ENCODE measurements around the gene PPEF1. TPM values are rescaled to one million over a fixed set of nuclear protein-coding genes. Genes with fewer than 3 reads are reported as not detected.
"Not testable (repeated sequence)": the region's sequence is repeated elsewhere in the genome, so short reads cannot be mapped to it uniquely, and the experiment has no call there.

Gene PPEF1
- total RNA-seq, 1 donor from 2014 or later = 1.1 TPM

- no peak for DNase-seq (ENCODE audit: low spot score, unreplicated experiment)
- H3K4me3 Mint-ChIP-seq (ENCODE audit: low read depth) = no peak overlapping the region
- peaks cover 26% of the 10 kb centered on the region for H3K9me3 Mint-ChIP-seq (ENCODE audit: low read depth)
- TF ChIP-seq CTCF (IDR thresholded peaks at IDR 0.05; ENCODE audit: unreplicated experiment) = no peak
- H3K27ac Mint-ChIP-seq = no peak overlapping the region
- no peaks in the 10 kb centered on the region for H3K27me3 Mint-ChIP-seq
- H3K36me3 Mint-ChIP-seq (ENCODE audit: insufficient read depth) = peaks cover 3% of the 10 kb centered on the region
- H3K4me1 Mint-ChIP-seq (ENCODE audit: low read depth) = peaks cover 12% of the 10 kb centered on the region
Observed at GRCh38 chrX:18757956-18758932, 50.8 kb downstream of the PPEF1 start.

- Mint-ChIP-seq H3K36me3 (ENCODE audit: insufficient read depth) (peaks cover 2% of the 10 kb centered on the region), H3K4me3 (ENCODE audit: low read depth) (no peak overlapping the region), H3K9me3 (ENCODE audit: low read depth) (peaks cover 20% of the 10 kb centered on the region)
Observed at GRCh38 chrX:18761750-18762149, 54.3 kb downstream of the PPEF1 start.

GRCh38 chrX:18763106-18763505 lies 55.7 kb downstream of the PPEF1 start:
- H3K9me3 Mint-ChIP-seq (ENCODE audit: low read depth) = peaks cover 24% of the 10 kb centered on the region

More at GRCh38 chrX:18761750-18762149, 54.3 kb downstream of the PPEF1 start:
- no peak for DNase-seq (ENCODE audit: low spot score, unreplicated experiment)
- TF ChIP-seq CTCF (IDR thresholded peaks at IDR 0.05; ENCODE audit: unreplicated experiment) = no peak
- Mint-ChIP-seq H3K4me1 (ENCODE audit: low read depth) (peaks cover 19% of the 10 kb centered on the region), H3K27ac (no peak overlapping the region), H3K27me3 (no peaks in the 10 kb centered on the region)

GRCh38 chrX:18769364-18769763 lies 61.9 kb downstream of the PPEF1 start:
- no peak overlapping the region for H3K4me3 Mint-ChIP-seq (ENCODE audit: low read depth)
- H3K36me3 Mint-ChIP-seq (ENCODE audit: insufficient read depth) = no peaks in the 10 kb centered on the region
- DNase-seq (ENCODE audit: low spot score, unreplicated experiment) = no peak
- H3K4me1 Mint-ChIP-seq (ENCODE audit: low read depth) = peaks cover 4% of the 10 kb centered on the region
- peaks cover 16% of the 10 kb centered on the region for H3K9me3 Mint-ChIP-seq (ENCODE audit: low read depth)
- no peak overlapping the region for H3K27ac Mint-ChIP-seq
- TF ChIP-seq CTCF (IDR thresholded peaks at IDR 0.05; ENCODE audit: unreplicated experiment) = no peak
- no peaks in the 10 kb centered on the region for H3K27me3 Mint-ChIP-seq

More at GRCh38 chrX:18763106-18763505, 55.7 kb downstream of the PPEF1 start:
- peak overlapping the region; percentile 45 for H3K27ac Mint-ChIP-seq
- H3K4me3 Mint-ChIP-seq (ENCODE audit: low read depth); DNase-seq (ENCODE audit: low spot score, unreplicated experiment); H3K36me3 Mint-ChIP-seq (ENCODE audit: insufficient read depth); H3K27me3 Mint-ChIP-seq: not testable (repeated sequence)
- peaks cover 16% of the 10 kb centered on the region for H3K4me1 Mint-ChIP-seq (ENCODE audit: low read depth)

GRCh38 chrX:18769812-18770573 lies 62.5 kb downstream of the PPEF1 start:
- no peak overlapping the region for H3K4me3 Mint-ChIP-seq (ENCODE audit: low read depth)
- no peaks in the 10 kb centered on the region for H3K36me3 Mint-ChIP-seq (ENCODE audit: insufficient read depth)
- peaks cover 20% of the 10 kb centered on the region for H3K9me3 Mint-ChIP-seq (ENCODE audit: low read depth)
- no peak for DNase-seq (ENCODE audit: low spot score, unreplicated experiment)
- H3K27me3 Mint-ChIP-seq = no peaks in the 10 kb centered on the region
- no peak overlapping the region for H3K27ac Mint-ChIP-seq
- TF ChIP-seq CTCF (IDR thresholded peaks at IDR 0.05; ENCODE audit: unreplicated experiment) = no peak
- peaks cover under 1% of the 10 kb centered on the region for H3K4me1 Mint-ChIP-seq (ENCODE audit: low read depth)

Data from progenitor cell of endocrine pancreas (in vitro differentiated cells).